ENCODE measurements around the gene SLCO2B1.

SLCO2B1 gene

DNA sequence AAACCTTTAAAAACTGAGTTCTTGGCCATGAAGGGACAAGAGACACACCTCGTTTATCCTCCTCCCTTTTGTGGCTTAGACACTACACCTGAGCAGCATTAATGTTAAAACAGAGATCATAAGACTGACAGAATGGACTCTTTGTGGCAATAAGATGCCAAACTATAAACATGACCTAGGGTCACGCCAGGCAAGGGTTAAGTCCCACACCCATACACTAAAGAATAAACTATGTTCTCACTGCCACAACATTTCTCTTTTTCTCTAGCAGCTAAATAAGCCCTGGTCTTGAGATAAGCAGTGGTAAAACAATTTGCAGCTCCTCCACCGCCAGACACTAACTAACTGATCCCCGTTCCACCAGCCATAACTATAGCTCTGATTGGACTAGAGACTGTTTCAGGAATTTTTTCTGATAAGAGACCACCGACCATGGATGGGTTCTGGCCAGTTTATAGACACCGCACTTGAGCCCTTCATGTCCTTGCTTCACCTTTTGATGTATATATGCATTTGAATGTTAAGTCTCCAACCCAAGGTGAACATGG is 4.9 kb upstream of the SLCO2B1 start:
- H3K4me3 ChIP-seq = no peak overlapping the region
- TF ChIP-seq, protein P1, sequence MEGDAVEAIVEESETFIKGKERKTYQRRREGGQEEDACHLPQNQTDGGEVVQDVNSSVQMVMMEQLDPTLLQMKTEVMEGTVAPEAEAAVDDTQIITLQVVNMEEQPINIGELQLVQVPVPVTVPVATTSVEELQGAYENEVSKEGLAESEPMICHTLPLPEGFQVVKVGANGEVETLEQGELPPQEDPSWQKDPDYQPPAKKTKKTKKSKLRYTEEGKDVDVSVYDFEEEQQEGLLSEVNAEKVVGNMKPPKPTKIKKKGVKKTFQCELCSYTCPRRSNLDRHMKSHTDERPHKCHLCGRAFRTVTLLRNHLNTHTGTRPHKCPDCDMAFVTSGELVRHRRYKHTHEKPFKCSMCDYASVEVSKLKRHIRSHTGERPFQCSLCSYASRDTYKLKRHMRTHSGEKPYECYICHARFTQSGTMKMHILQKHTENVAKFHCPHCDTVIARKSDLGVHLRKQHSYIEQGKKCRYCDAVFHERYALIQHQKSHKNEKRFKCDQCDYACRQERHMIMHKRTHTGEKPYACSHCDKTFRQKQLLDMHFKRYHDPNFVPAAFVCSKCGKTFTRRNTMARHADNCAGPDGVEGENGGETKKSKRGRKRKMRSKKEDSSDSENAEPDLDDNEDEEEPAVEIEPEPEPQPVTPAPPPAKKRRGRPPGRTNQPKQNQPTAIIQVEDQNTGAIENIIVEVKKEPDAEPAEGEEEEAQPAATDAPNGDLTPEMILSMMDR (IDR thresholded peaks at IDR 0.05) = no peak
- H3K9me3 ChIP-seq = no peaks in the 10 kb centered on the region
- DNase-seq = no peak
- H3K4me1 ChIP-seq = no peaks in the 10 kb centered on the region
- H3K27me3 ChIP-seq = peaks cover 0 to 15% of the 10 kb centered on the region in 2 donors
- intact Hi-C loops (cut with DNase I; ENCODE audit: low total_unique reads) = loop anchor here (5.0 kb wide), 1 partner anchor 96 kb away; the partner anchor contains the start of gene TPBGL
- H3K36me3 ChIP-seq = no peaks in the 10 kb centered on the region
- H3K27ac ChIP-seq = no peak overlapping the region

DNA sequence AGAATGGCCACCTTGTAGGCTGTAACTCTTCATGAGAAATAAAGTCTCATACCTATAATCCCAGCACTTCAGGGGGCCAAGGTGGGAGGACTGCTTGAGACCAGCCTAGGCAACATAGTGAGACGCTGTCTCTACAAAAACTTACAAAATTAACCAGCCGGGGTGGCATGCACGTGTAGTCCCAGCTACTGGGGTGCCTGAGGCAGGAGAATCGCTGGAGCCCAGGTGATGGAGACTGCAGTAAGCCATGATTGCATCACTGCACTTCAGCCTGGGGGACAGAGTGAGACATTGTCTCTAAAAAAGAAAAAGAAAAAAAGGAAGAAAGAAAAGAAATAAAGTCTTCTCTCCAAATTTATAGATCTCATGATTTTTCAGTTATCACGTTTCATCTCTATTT is 4.2 kb upstream of the SLCO2B1 start:
- intact Hi-C loops (cut with DNase I; ENCODE audit: low total_unique reads) = loop anchor here (5.0 kb wide), 1 partner anchor 96 kb away; the partner anchor contains the start of gene TPBGL
- TF ChIP-seq, protein P1 (IDR thresholded peaks at IDR 0.05) = no peak
- H3K27ac ChIP-seq = no peak overlapping the region

DNA sequence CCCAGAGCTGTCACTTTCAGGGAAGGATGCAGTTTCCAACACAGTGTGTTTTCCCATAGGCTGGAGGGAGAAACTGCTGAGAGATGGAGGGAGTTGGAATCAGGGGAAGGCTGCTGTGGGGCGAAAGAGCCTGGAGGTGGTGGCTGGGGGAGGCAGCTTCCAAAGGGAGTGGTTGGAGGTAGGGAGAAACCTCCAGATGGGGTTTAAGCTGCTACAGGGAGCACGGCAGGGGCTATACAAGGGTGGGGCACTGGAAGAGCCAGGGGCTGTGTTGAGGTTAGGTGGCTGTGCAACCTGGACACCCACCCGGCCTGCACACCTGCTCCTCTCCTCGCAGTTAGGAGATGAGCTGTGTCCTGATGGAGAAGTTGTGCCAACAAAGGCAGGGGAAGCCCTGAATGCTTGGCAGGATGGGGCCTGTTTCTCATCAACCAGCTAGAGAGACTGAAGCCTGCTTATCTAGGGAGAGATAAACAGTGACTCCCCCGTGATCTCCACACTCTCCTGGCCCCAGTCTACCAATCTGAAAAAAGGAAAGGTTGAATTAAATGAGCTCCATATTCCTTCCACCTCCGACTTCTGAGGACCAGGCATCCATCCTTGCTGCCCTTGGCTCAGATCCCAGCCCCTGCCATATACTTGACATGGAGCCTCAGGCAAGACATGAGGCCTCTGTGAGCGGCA is 3.6 kb upstream of the SLCO2B1 start:
- intact Hi-C loops (cut with DNase I; ENCODE audit: low total_unique reads) = loop anchor here (5.0 kb wide), 1 partner anchor 95 kb away; the partner anchor contains the start of gene TPBGL
- H3K9me3 ChIP-seq = no peaks in the 10 kb centered on the region
- H3K27ac ChIP-seq = no peak overlapping the region
- peak in 1 of 2 donors; percentile 12 for DNase-seq
- H3K36me3 ChIP-seq = no peaks in the 10 kb centered on the region
- no peaks in the 10 kb centered on the region for H3K4me1 ChIP-seq
- H3K27me3 ChIP-seq = peaks cover 0 to 15% of the 10 kb centered on the region in 2 donors
- TF ChIP-seq, protein P1 (IDR thresholded peaks at IDR 0.05) = no peak
- no peak overlapping the region for H3K4me3 ChIP-seq

More for the DNA sequence above, 4.2 kb upstream of the SLCO2B1 start:
- Histone ChIP-seq H3K4me1 (no peaks in the 10 kb centered on the region), H3K36me3 (no peaks in the 10 kb centered on the region), H3K9me3 (no peaks in the 10 kb centered on the region), H3K27me3 (peaks cover 0 to 15% of the 10 kb centered on the region in 2 donors), H3K4me3 (no peak overlapping the region)
- DNase-seq = peak in 1 of 2 donors; percentile 12

DNA sequence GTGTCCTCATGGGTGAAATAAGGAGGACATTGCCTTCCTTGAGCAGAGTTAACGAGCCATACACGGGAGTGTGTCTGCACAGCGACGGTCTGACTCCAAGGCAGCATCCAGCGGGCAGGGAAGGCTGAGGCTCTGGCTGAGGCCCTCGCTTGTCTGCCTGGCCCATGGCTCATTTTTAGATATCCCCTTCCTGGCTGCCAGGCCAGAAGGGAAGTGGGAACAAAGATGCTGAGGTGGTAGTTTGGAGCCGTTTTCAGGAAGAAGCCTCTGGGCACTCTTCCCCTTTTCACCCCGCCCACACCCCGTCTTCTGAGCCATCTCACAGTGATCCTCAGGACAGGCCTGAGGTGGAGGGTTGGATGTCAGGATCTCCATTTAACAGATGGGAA is 3.0 kb upstream of the SLCO2B1 start:
- intact Hi-C loops (cut with DNase I; ENCODE audit: low total_unique reads) = loop anchor here (5.0 kb wide), 1 partner anchor 94 kb away; the partner anchor contains the start of gene TPBGL
- DNase-seq = peak; percentile 53 to 77
- H3K36me3 ChIP-seq = no peaks in the 10 kb centered on the region
- TF ChIP-seq, protein P1 (IDR thresholded peaks at IDR 0.05) = no peak
- peaks cover 0 to 15% of the 10 kb centered on the region in 2 donors for H3K27me3 ChIP-seq
- no peaks in the 10 kb centered on the region for H3K9me3 ChIP-seq
- H3K27ac ChIP-seq = no peak overlapping the region
- H3K4me1 ChIP-seq = no peaks in the 10 kb centered on the region
- no peak overlapping the region for H3K4me3 ChIP-seq

DNA sequence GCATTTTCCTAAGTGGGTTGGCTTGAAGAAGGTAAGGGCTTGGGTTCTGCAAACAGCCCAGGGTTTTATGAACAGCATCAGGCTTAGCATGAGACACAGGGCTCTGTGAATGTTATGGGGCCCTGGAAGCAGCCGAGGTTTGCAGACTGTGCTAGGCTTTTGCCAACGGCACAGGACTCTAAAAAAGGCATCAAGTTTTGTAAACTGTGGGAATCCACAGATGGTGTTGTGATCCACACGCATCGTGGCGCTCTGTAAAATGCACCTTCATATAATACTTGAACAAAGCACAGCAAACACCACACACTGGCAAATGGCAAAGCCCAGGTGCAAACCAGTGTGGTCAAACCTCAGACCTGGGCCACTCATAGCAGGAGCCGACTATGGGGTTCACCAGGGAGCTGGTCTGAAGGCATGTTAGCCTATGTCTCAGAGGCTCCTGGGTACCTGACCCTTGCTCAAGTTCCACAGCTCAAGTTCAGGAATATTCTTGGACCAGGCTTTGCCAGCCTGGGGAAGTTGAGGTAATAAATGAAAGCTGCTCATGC is 2.4 kb upstream of the SLCO2B1 start:
- H3K36me3 ChIP-seq = no peaks in the 10 kb centered on the region
- peak in 1 of 2 donors; percentile 11 for DNase-seq
- H3K27me3 ChIP-seq = peaks cover 0 to 15% of the 10 kb centered on the region in 2 donors
- TF ChIP-seq, protein P1 (IDR thresholded peaks at IDR 0.05) = no peak
- no peaks in the 10 kb centered on the region for H3K4me1 ChIP-seq
- no peaks in the 10 kb centered on the region for H3K9me3 ChIP-seq
- intact Hi-C loops (cut with DNase I; ENCODE audit: low total_unique reads) = loop anchor here (5.0 kb wide), 1 partner anchor 94 kb away; the partner anchor contains the start of gene TPBGL
- H3K27ac ChIP-seq = no peak overlapping the region
- H3K4me3 ChIP-seq = no peak overlapping the region

Data from tibial artery (tissue), 4 donors.